ENCODE results near the gene TGFBR3. TPM values are rescaled to one million over a fixed set of nuclear protein-coding genes. Genes with fewer than 3 reads are reported as not detected.

TGFBR3 gene
- total RNA-seq, 1 experiment from 2014 or later: not detected

DNA sequence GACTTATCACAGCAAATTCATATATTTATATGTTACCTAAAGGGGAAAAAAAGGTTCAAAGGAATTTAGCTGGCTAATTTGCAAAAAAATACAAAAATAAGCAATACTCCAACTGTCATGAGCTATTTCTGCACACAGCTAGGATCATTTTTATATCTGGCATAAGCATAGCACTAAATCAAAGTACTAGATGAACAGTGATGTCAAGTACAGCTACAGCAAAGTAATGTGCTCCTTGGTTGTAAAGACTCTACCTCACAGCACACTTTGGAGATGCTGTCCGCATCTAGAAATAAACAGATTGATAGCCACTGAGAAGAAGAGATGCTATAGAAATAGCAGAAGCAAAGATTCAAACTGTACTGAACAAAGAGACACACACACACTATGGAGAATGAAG, 125.4 kb downstream of the TGFBR3 start:
- H2AFZ ChIP-seq (ENCODE audit: low read length): no peak overlapping the region
- H3K4me1 ChIP-seq (ENCODE audit: low read length): no peaks in the 10 kb centered on the region
- H3K79me2 ChIP-seq (ENCODE audit: low read length): no peaks in the 10 kb centered on the region
- no peak for DNase-seq
- H3K36me3 ChIP-seq (ENCODE audit: insufficient read depth, low read length): no peaks in the 10 kb centered on the region
- H4K20me1 ChIP-seq (ENCODE audit: insufficient read depth, low read depth, low read length): no peaks in the 10 kb centered on the region
- no peaks in the 10 kb centered on the region for H3K9me3 ChIP-seq (ENCODE audit: low read length)
- no peak overlapping the region for H3K9ac ChIP-seq (ENCODE audit: low read length)
- no peaks in the 10 kb centered on the region for H3K9me2 ChIP-seq (replicated peaks; ENCODE audit: insufficient read depth, low read length)
- no peak overlapping the region for H3K4me2 ChIP-seq (ENCODE audit: low read depth, low read length, poor library complexity, severe bottlenecking)
- H3K27ac ChIP-seq (ENCODE audit: low read length): no peak overlapping the region
- H3K4me3 ChIP-seq (ENCODE audit: low read length): no peak overlapping the region
- H3K27me3 ChIP-seq (ENCODE audit: low read length): no peaks in the 10 kb centered on the region

DNA sequence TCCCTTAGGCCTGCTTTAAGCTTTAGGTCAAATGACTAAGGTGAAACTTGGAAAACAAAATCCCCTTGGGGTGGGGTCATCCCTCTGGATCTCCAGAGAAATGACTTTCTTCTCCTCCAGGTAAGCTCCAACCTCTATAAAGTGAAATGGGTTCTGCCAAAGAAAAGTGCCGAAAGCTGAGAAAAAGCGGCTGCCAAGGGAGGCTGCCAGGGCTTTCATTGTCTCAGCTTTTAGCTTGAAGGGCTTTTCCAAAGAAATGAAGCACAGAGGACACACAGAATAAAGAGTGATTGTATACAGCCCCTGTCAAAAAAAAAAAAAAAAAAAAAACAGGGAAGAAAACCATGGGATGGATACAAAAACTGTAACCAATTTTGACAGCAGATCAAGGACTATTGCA, 126.9 kb downstream of the TGFBR3 start:
- Histone ChIP-seq H4K20me1 (ENCODE audit: insufficient read depth, low read depth, low read length) (no peaks in the 10 kb centered on the region), H3K27me3 (ENCODE audit: low read length) (no peaks in the 10 kb centered on the region), H2AFZ (ENCODE audit: low read length) (no peak overlapping the region), H3K4me2 (ENCODE audit: low read depth, low read length, poor library complexity, severe bottlenecking) (no peak overlapping the region), H3K79me2 (ENCODE audit: low read length) (no peaks in the 10 kb centered on the region), H3K9me2 (replicated peaks; ENCODE audit: insufficient read depth, low read length) (no peaks in the 10 kb centered on the region), H3K4me3 (ENCODE audit: low read length) (no peak overlapping the region), H3K27ac (ENCODE audit: low read length) (no peak overlapping the region), H3K9ac (ENCODE audit: low read length) (no peak overlapping the region), H3K36me3 (ENCODE audit: insufficient read depth, low read length) (no peaks in the 10 kb centered on the region), H3K9me3 (ENCODE audit: low read length) (no peaks in the 10 kb centered on the region), H3K4me1 (ENCODE audit: low read length) (no peaks in the 10 kb centered on the region)
- DNase-seq: no peak

DNA sequence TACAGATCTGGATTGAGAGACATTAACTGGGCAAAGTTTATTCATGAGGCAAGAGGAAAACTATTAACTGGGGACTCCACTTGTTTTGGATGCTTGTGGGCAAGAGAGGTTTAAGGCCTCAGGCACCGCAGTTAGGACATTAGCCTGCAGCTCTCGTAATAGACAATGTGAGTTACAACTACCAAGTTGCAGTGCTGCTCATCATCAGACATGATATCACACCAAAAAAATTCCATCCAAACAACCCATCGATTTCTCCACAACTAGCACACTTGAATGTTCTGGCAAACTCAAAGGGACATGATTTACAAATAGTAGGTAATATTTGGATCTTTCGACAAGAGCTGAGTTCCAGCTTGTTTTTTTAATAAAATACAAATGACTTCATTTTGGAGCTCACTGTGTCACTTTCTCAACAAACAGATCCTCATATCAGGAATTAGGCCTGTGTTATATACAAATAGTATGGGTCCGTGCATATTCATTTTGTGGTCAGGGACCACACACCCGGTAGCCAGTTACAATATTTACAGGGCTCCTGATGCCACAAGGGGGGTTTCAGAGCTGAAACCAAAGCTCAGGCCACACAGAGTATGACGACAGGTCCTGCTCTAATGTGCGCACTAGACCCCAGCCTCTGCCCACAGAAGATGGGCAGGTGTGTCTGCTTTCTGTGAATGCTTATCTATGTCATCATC, 128.0 kb downstream of the TGFBR3 start:
- Histone ChIP-seq H3K4me2 (ENCODE audit: low read depth, low read length, poor library complexity, severe bottlenecking) (no peak overlapping the region), H3K9me3 (ENCODE audit: low read length) (no peaks in the 10 kb centered on the region), H3K4me3 (ENCODE audit: low read length) (no peak overlapping the region), H4K20me1 (ENCODE audit: insufficient read depth, low read depth, low read length) (no peaks in the 10 kb centered on the region), H3K79me2 (ENCODE audit: low read length) (no peaks in the 10 kb centered on the region), H3K9me2 (replicated peaks; ENCODE audit: insufficient read depth, low read length) (no peaks in the 10 kb centered on the region), H3K4me1 (ENCODE audit: low read length) (no peaks in the 10 kb centered on the region), H2AFZ (ENCODE audit: low read length) (no peak overlapping the region), H3K27me3 (ENCODE audit: low read length) (no peaks in the 10 kb centered on the region), H3K27ac (ENCODE audit: low read length) (no peak overlapping the region), H3K9ac (ENCODE audit: low read length) (no peak overlapping the region), H3K36me3 (ENCODE audit: insufficient read depth, low read length) (no peaks in the 10 kb centered on the region)
- no peak for DNase-seq

DNA sequence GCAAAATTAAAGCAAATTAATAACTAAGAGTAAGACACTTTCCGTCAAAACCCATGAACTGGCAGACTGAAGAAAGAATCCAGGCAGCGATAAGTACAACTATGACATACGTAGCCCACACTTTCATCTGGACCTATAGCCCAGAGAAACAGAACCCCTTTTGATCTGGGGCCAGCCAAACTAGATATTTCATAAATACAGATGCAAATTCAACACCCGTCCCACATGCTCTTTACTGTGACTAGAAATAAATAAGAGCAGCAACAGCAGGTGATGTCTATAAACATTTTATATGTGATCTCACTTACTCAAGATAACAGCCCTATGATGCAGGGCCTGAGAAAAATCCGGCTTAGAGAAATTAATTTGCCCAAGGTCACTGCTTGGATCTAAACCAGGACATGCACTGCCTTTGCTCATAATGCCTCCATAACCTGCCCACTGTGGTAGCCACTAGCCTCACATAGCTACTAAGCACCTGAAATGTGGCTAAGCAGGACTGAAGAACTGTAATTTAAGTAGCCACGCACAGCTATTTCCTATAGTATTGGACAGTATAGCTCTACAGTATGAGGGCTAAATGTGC, 130.2 kb downstream of the TGFBR3 start:
- Histone ChIP-seq H3K79me2 (ENCODE audit: low read length) (no peaks in the 10 kb centered on the region), H3K9ac (ENCODE audit: low read length) (no peak overlapping the region)

DNA sequence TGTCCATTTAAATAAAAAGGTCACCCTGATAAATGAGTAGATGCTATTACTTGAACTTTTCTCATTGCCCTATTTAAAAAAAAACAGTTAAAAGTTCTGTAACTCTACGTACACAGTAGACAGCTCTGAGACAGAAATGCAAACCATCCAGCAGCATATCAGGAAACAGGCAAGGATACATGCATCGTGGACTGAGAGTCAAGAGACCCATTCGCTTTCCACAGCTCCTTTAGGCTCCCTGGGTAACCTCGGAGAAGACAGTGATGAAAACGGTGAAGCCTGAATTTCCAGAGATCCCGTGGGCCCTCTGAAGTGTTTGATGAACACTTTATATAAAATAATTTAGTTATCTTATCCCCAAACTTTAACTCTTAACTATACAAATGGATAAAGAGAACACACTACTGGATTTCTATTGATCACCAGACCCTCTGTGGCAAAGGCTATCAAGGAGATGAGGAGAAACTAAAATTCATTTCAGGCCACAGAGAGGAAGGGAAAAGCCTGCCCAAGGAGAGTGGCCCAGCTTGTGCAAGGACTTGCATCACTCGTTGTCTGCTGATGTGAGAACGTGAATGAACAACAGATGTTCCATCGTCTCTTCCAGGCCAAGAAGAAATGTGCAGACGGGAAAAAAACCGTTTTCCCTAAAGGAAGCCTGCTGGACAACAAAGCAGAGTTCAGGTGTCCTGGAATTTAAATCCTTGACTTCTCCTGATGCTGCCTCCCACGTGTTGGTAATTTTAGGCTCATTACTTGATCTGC, 131.0 kb downstream of the TGFBR3 start:
- Histone ChIP-seq H3K9me3 (ENCODE audit: low read length) (no peaks in the 10 kb centered on the region), H3K4me1 (ENCODE audit: low read length) (no peaks in the 10 kb centered on the region)
- DNase-seq: no peak

More for the DNA sequence above, 130.2 kb downstream of the TGFBR3 start:
- H3K27ac ChIP-seq (ENCODE audit: low read length): no peak overlapping the region
- H3K4me3 ChIP-seq (ENCODE audit: low read length): no peak overlapping the region
- H3K9me2 ChIP-seq (replicated peaks; ENCODE audit: insufficient read depth, low read length): no peaks in the 10 kb centered on the region
- H3K36me3 ChIP-seq (ENCODE audit: insufficient read depth, low read length): no peaks in the 10 kb centered on the region
- H3K4me2 ChIP-seq (ENCODE audit: low read depth, low read length, poor library complexity, severe bottlenecking): no peak overlapping the region
- no peaks in the 10 kb centered on the region for H3K9me3 ChIP-seq (ENCODE audit: low read length)
- H3K4me1 ChIP-seq (ENCODE audit: low read length): no peaks in the 10 kb centered on the region
- no peaks in the 10 kb centered on the region for H4K20me1 ChIP-seq (ENCODE audit: insufficient read depth, low read depth, low read length)
- DNase-seq: no peak
- no peaks in the 10 kb centered on the region for H3K27me3 ChIP-seq (ENCODE audit: low read length)
- H2AFZ ChIP-seq (ENCODE audit: low read length): no peak overlapping the region

DNA sequence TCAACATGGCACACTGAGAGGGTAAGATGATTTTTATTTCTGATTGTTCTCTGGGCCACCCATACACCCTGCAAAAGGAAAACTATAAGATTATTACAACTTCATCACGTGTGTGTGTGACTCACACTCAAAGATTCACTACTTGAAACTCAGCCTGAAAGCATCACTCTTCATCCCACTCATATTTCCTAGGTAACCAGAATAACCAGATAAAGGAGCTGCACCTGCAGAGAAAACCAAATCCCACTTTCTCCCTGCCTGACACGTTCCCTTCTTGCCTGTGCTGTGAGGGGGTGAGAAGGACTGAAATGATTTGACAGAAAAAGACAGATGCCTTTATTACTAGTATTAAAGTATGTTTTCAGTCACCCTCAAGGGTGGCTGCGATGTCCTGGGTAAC, 131.6 kb downstream of the TGFBR3 start:
- H3K9me2 ChIP-seq (replicated peaks; ENCODE audit: insufficient read depth, low read length): no peaks in the 10 kb centered on the region
- no peaks in the 10 kb centered on the region for H3K36me3 ChIP-seq (ENCODE audit: insufficient read depth, low read length)
- no peaks in the 10 kb centered on the region for H3K9me3 ChIP-seq (ENCODE audit: low read length)
- H3K79me2 ChIP-seq (ENCODE audit: low read length): no peaks in the 10 kb centered on the region
- H3K4me2 ChIP-seq (ENCODE audit: low read depth, low read length, poor library complexity, severe bottlenecking): no peak overlapping the region
- no peak overlapping the region for H3K9ac ChIP-seq (ENCODE audit: low read length)
- no peaks in the 10 kb centered on the region for H3K4me1 ChIP-seq (ENCODE audit: low read length)
- DNase-seq: no peak
- no peaks in the 10 kb centered on the region for H3K27me3 ChIP-seq (ENCODE audit: low read length)
- H4K20me1 ChIP-seq (ENCODE audit: insufficient read depth, low read depth, low read length): no peaks in the 10 kb centered on the region
- H2AFZ ChIP-seq (ENCODE audit: low read length): no peak overlapping the region
- no peak overlapping the region for H3K4me3 ChIP-seq (ENCODE audit: low read length)
- H3K27ac ChIP-seq (ENCODE audit: low read length): no peak overlapping the region

More for the DNA sequence above, 131.0 kb downstream of the TGFBR3 start:
- Histone ChIP-seq H3K4me3 (ENCODE audit: low read length) (no peak overlapping the region), H2AFZ (ENCODE audit: low read length) (no peak overlapping the region), H4K20me1 (ENCODE audit: insufficient read depth, low read depth, low read length) (no peaks in the 10 kb centered on the region), H3K36me3 (ENCODE audit: insufficient read depth, low read length) (no peaks in the 10 kb centered on the region), H3K9me2 (replicated peaks; ENCODE audit: insufficient read depth, low read length) (no peaks in the 10 kb centered on the region), H3K79me2 (ENCODE audit: low read length) (no peaks in the 10 kb centered on the region), H3K27me3 (ENCODE audit: low read length) (no peaks in the 10 kb centered on the region), H3K4me2 (ENCODE audit: low read depth, low read length, poor library complexity, severe bottlenecking) (no peak overlapping the region), H3K27ac (ENCODE audit: low read length) (no peak overlapping the region), H3K9ac (ENCODE audit: low read length) (no peak overlapping the region)

DNA sequence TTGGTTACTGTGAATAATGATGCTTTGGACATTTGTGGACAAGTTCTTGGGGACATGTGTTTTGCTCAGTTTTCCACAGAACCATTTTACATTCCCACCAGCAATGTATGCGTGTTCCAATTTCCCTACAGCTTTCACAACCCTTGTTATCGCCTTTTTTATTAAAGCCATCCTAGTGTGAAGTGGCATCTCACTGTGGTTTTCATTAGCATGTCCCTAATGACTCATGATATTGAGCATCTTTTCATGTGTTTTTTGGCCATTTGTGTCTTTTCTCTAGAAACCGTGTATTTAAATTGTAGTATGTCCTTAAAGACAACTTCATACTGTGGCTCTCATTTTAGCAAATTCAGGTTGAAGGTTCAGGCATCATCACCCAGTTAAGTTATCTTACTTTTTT, 132.1 kb downstream of the TGFBR3 start:
- Histone ChIP-seq H3K36me3 (ENCODE audit: insufficient read depth, low read length) (no peaks in the 10 kb centered on the region), H3K9ac (ENCODE audit: low read length) (no peak overlapping the region), H3K9me3 (ENCODE audit: low read length) (no peaks in the 10 kb centered on the region), H3K4me2 (ENCODE audit: low read depth, low read length, poor library complexity, severe bottlenecking) (no peak overlapping the region), H3K9me2 (replicated peaks; ENCODE audit: insufficient read depth, low read length) (no peaks in the 10 kb centered on the region), H3K4me3 (ENCODE audit: low read length) (no peak overlapping the region), H3K27me3 (ENCODE audit: low read length) (no peaks in the 10 kb centered on the region), H3K79me2 (ENCODE audit: low read length) (no peaks in the 10 kb centered on the region), H2AFZ (ENCODE audit: low read length) (no peak overlapping the region), H3K4me1 (ENCODE audit: low read length) (no peaks in the 10 kb centered on the region), H3K27ac (ENCODE audit: low read length) (no peak overlapping the region), H4K20me1 (ENCODE audit: insufficient read depth, low read depth, low read length) (no peaks in the 10 kb centered on the region)
- no peak for DNase-seq

DNA sequence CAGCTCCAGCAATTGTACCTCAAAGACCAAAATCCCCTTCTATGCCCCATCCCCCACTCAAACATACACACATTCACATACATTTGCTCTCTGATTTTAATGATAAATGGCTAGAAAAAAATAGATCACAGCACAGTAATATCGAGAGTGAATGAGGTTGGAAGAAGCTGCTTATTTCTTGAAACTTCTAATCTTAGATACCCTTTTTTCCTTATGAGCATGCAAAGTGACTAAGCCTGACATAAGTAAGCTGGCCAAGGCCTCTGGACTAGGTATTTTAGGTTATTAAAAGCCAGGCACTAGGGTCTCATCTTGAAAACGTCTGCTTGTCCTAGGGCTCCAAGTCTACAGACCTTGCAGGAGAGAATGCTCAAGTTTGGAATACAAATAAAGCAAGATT, 133.6 kb downstream of the TGFBR3 start:
- Histone ChIP-seq H3K4me1 (ENCODE audit: low read length) (no peaks in the 10 kb centered on the region), H2AFZ (ENCODE audit: low read length) (no peak overlapping the region), H3K9me2 (replicated peaks; ENCODE audit: insufficient read depth, low read length) (no peaks in the 10 kb centered on the region), H3K36me3 (ENCODE audit: insufficient read depth, low read length) (no peaks in the 10 kb centered on the region), H3K27ac (ENCODE audit: low read length) (no peak overlapping the region), H3K27me3 (ENCODE audit: low read length) (no peaks in the 10 kb centered on the region), H3K4me2 (ENCODE audit: low read depth, low read length, poor library complexity, severe bottlenecking) (no peak overlapping the region), H3K4me3 (ENCODE audit: low read length) (no peak overlapping the region), H3K9me3 (ENCODE audit: low read length) (no peaks in the 10 kb centered on the region), H3K79me2 (ENCODE audit: low read length) (no peaks in the 10 kb centered on the region), H3K9ac (ENCODE audit: low read length) (no peak overlapping the region), H4K20me1 (ENCODE audit: insufficient read depth, low read depth, low read length) (no peaks in the 10 kb centered on the region)
- no peak for DNase-seq
